MCF 10A (cell line): ENCODE results near the gene COPA. TPM values are rescaled to one million over a fixed set of nuclear protein-coding genes. Genes with fewer than 3 reads are reported as not detected.

ENCODE experiments used
- BruUV-seq: library from RNA; stranded (reverse); fragments of 400-500 nt; replicated peaks from 2 replicates; lab custom pipeline; 2021; lab: Mats Ljungman, UMichigan
- CTCF ChIA-PET: fragments of 300-600 bp; sonication (Branson Sonifier 250); formaldehyde crosslinking; extraction: SDS; loops from one replicate; lab custom pipeline; 2021; ENCODE audit warnings: antibody characterized with exemption, inconsistent platforms; lab: Yijun Ruan, JAX
- POLR2A ChIA-PET: fragments of 300-600, 350-650 bp; sonication (Branson Sonifier 250); formaldehyde crosslinking; extraction: SDS; loops from one replicate; lab custom pipeline; 2020; ENCODE audit warnings: antibody characterized with exemption, inconsistent platforms; lab: Yijun Ruan, JAX
- DNase-seq: peaks from one replicate; pipeline ENCODE4 v3.0.0-alpha.2; 2018; ENCODE audit not compliant: unreplicated experiment
- H3K27ac Mint-ChIP-seq: one replicate; pipeline ENCODE4 v1.8.0; 2022; ENCODE audit warnings: mild to moderate bottlenecking, low read depth, mixed read lengths; ENCODE audit not compliant: unreplicated experiment
- H3K27me3 Mint-ChIP-seq: one replicate; pipeline ENCODE4 v1.8.0; 2022; ENCODE audit warnings: mixed read lengths; ENCODE audit not compliant: insufficient read depth, unreplicated experiment
- H3K36me3 Mint-ChIP-seq: one replicate; pipeline ENCODE4 v1.8.0; 2022; ENCODE audit warnings: mild to moderate bottlenecking, moderate library complexity, mixed read lengths; ENCODE audit not compliant: insufficient read depth, unreplicated experiment
- H3K4me1 Mint-ChIP-seq: one replicate; pipeline ENCODE4 v1.8.0; 2022; ENCODE audit warnings: mixed read lengths; ENCODE audit not compliant: insufficient read depth, unreplicated experiment
- H3K4me3 Mint-ChIP-seq: one replicate; pipeline ENCODE4 v1.8.0; 2022; ENCODE audit warnings: mild to moderate bottlenecking, moderate library complexity, mixed read lengths; ENCODE audit not compliant: unreplicated experiment
- H3K9me3 Mint-ChIP-seq: one replicate; pipeline ENCODE4 v1.8.0; 2022; ENCODE audit warnings: mixed read lengths; ENCODE audit not compliant: unreplicated experiment
- CTCF ChIP-seq: fragments of 200-600 bp; IDR thresholded peaks from one replicate; pipeline ENCODE4 v1.8.0; 2022; ENCODE audit warnings: antibody characterized with exemption, mild to moderate bottlenecking; ENCODE audit not compliant: unreplicated experiment
- intact Hi-C: fragments of 100-400 bp; cut with micrococcal nuclease; formaldehyde crosslinking; loops from 2 replicates; pipeline ENCODE4 v1.14.1; 2022
- total RNA-seq: library from RNA; stranded (reverse); gene quantifications from 2 replicates; pipeline ENCODE4 v1.2.3, GENCODE V29; 2022

The COPA gene
- total RNA-seq, 1 experiment from 2014 or later, result 273 TPM

GRCh38 chr1:160309185-160309557, 33.9 kb downstream of the COPA start:
- no peak overlapping the region for H3K27ac Mint-ChIP-seq
- BruUV-seq, result no TSS peak
- ChIA-PET POLR2A (interaction anchor here (1.1 kb wide), 1 partner anchor 18 kb away, joined by 4 read pairs; no protein-coding TSS in a partner anchor), CTCF (interaction anchor here (0.7 to 9.3 kb wide), 4 partner anchors 10 to 107 kb away, joined by 3 to 132 read pairs (median 4); no protein-coding TSS in a partner anchor)
- peaks cover 100% of the 10 kb centered on the region for H3K36me3 Mint-ChIP-seq
- peaks cover 16% of the 10 kb centered on the region for H3K4me1 Mint-ChIP-seq
- peak; percentile 54 for DNase-seq
- no peak for TF ChIP-seq CTCF
- intact Hi-C loops, result no loop called here
- H3K27me3 Mint-ChIP-seq, result no peaks in the 10 kb centered on the region
- no peak overlapping the region for H3K4me3 Mint-ChIP-seq
- no peaks in the 10 kb centered on the region for H3K9me3 Mint-ChIP-seq

- CTCF ChIA-PET, result interaction anchor here (0.7 to 9.3 kb wide), 7 partner anchors 10 to 108 kb away, joined by 3 to 132 read pairs (median 5); no protein-coding TSS in a partner anchor
- peaks cover 100% of the 10 kb centered on the region for H3K36me3 Mint-ChIP-seq
- no peaks in the 10 kb centered on the region for H3K9me3 Mint-ChIP-seq
- no peak for DNase-seq
- H3K27me3 Mint-ChIP-seq, result no peaks in the 10 kb centered on the region
- POLR2A ChIA-PET, result interaction anchor here (0.6 to 1.1 kb wide), 2 partner anchors 17 to 46 kb away, joined by 3 to 4 read pairs; partner anchors contain the start of gene DCAF8
- H3K4me3 Mint-ChIP-seq, result no peak overlapping the region
- intact Hi-C loops, result no loop called here
- BruUV-seq, result no TSS peak
- H3K27ac Mint-ChIP-seq, result no peak overlapping the region
- TF ChIP-seq CTCF, result no peak
- H3K4me1 Mint-ChIP-seq, result peaks cover 16% of the 10 kb centered on the region
Measured at GRCh38 chr1:160308451-160309184, 34.4 kb downstream of the COPA start.

- no peak overlapping the region for H3K27ac Mint-ChIP-seq
- no peaks in the 10 kb centered on the region for H3K9me3 Mint-ChIP-seq
- ChIA-PET CTCF (interaction anchor here (0.6 to 9.3 kb wide), 9 partner anchors 15 to 109 kb away, joined by 3 to 132 read pairs (median 3); no protein-coding TSS in a partner anchor), POLR2A (interaction anchor here (1.0 to 1.9 kb wide), 3 partner anchors 11 to 23 kb away, joined by 3 to 10 read pairs (median 3); partner anchors contain the start of gene PEX19)
- BruUV-seq, result no TSS peak
- intact Hi-C loops, result no loop called here
- H3K27me3 Mint-ChIP-seq, result no peaks in the 10 kb centered on the region
- peaks cover 100% of the 10 kb centered on the region for H3K36me3 Mint-ChIP-seq
- no peak for TF ChIP-seq CTCF
- no peak for DNase-seq
- H3K4me3 Mint-ChIP-seq, result no peak overlapping the region
- H3K4me1 Mint-ChIP-seq, result peaks cover 16% of the 10 kb centered on the region
Measured at GRCh38 chr1:160307118-160307791, 35.8 kb downstream of the COPA start.

GRCh38 chr1:160300173-160300572, 42.9 kb downstream of the COPA start:
- Mint-ChIP-seq H3K27ac (no peak overlapping the region), H3K4me1 (no peaks in the 10 kb centered on the region), H3K4me3 (no peak overlapping the region), H3K9me3 (no peaks in the 10 kb centered on the region), H3K27me3 (no peaks in the 10 kb centered on the region), H3K36me3 (peaks cover 100% of the 10 kb centered on the region)
- intact Hi-C loops, result no loop called here
- ChIA-PET POLR2A (interaction anchor here (1.9 kb wide), 1 partner anchor 16 kb away, joined by 14 read pairs; the partner anchor contains the start of gene PEX19), CTCF (interaction anchor here (9.3 kb wide), 1 partner anchor 8 kb away, joined by 132 read pairs; no protein-coding TSS in a partner anchor)
- no peak for DNase-seq
- TF ChIP-seq CTCF, result no peak
- BruUV-seq, result no TSS peak
